ENCODE data around the gene GIPC2. TPM values are rescaled to one million over a fixed set of nuclear protein-coding genes. Genes with fewer than 3 reads are reported as not detected.

The GIPC2 gene
- total and polyA plus RNA-seq, 9 of the 15 experiments (the other 6 are each of a cell fraction or from before 2014, with no cell fraction given) = 0.01 to 0.05 (median 0.04) TPM; not detected in 3

DNA sequence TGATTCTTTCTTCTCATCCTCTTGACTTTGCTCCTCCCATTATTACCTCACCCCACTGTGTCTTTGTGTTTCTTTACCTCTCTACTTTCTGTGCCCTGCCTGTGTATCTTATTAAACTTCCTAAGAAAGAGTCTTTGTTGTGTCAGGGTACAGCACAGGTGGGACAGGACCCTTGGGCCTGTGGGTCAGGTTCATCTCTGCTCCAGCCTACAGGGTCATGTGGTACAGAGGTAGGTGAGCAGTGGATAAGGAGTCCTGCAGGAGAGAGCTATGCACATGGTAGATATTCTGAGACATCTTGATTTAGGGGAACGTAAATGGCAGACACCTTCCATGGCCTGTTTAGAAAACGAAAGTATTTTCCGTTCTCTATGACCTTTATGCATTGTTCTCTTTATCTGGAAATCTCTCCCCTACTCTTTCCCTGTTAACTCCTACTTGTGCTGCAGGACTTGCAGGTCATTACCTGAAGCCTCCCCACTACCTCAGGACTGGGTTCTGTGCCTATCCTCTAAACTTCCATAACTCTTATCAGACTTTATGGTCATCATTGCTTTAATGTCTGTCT lies 9.9 kb downstream of the GIPC2 start (continued):
- TF ChIP-seq PBX2 (CRISPR knock-in tag; IDR thresholded peaks at IDR 0.05; ENCODE audit: low read depth) = no peak
- TF ChIP-seq PBX2 (tag; conservative IDR thresholded peaks at IDR 0.05; ENCODE audit: low read depth) = peak; percentile 14; the same call in 1 of the 2 replicates
- no peak for TF ChIP-seq HOXB6 (CRISPR knock-in tag; IDR thresholded peaks at IDR 0.05; ENCODE audit: borderline replicate concordance)
- no peak for TF ChIP-seq ZNF224 (CRISPR knock-in tag; IDR thresholded peaks at IDR 0.05)
- no peak for TF ChIP-seq E2F3 (CRISPR knock-in tag; IDR thresholded peaks at IDR 0.05)
- no peak for TF ChIP-seq FOXK1 (CRISPR knock-in tag; IDR thresholded peaks at IDR 0.05; ENCODE audit: borderline replicate concordance)
- no peak for TF ChIP-seq ASH1L (IDR thresholded peaks at IDR 0.05; ENCODE audit: borderline replicate concordance, low read depth, partially characterized antibody)
- TF ChIP-seq NR2C1 (IDR thresholded peaks at IDR 0.05) = peak; percentile 21; the same call in 1 of the 2 replicates
- peak; percentile 71 for TF ChIP-seq NR2C1 (tag; IDR thresholded peaks at IDR 0.05)
- no peak for TF ChIP-seq ESRRB (CRISPR knock-in tag; IDR thresholded peaks at IDR 0.05; ENCODE audit: borderline replicate concordance)
- no peak for TF ChIP-seq PTRF (tag; IDR thresholded peaks at IDR 0.05)
- TF ChIP-seq TCF7L2 (IDR thresholded peaks at IDR 0.05; ENCODE audit: low read depth, low read length) = no peak
- TF ChIP-seq ELF2 (CRISPR knock-in tag; IDR thresholded peaks at IDR 0.05) = no peak
- no peak for TF ChIP-seq KLF6 (CRISPR knock-in tag; IDR thresholded peaks at IDR 0.05; ENCODE audit: borderline replicate concordance)
- no peak for TF ChIP-seq LARP7 (IDR thresholded peaks at IDR 0.05)
- no peak for TF ChIP-seq ID3 (CRISPR knock-in tag; IDR thresholded peaks at IDR 0.05)
- peak; percentile 76 for TF ChIP-seq ID3 (tag; IDR thresholded peaks at IDR 0.05)
- TF ChIP-seq, protein P1, sequence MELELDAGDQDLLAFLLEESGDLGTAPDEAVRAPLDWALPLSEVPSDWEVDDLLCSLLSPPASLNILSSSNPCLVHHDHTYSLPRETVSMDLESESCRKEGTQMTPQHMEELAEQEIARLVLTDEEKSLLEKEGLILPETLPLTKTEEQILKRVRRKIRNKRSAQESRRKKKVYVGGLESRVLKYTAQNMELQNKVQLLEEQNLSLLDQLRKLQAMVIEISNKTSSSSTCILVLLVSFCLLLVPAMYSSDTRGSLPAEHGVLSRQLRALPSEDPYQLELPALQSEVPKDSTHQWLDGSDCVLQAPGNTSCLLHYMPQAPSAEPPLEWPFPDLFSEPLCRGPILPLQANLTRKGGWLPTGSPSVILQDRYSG (tag; conservative IDR thresholded peaks at IDR 0.05; ENCODE audit: low read depth) = 0 out of 2 replicates have a peak, but pooled peaks have one; percentile 65
- TF ChIP-seq, protein P2, sequence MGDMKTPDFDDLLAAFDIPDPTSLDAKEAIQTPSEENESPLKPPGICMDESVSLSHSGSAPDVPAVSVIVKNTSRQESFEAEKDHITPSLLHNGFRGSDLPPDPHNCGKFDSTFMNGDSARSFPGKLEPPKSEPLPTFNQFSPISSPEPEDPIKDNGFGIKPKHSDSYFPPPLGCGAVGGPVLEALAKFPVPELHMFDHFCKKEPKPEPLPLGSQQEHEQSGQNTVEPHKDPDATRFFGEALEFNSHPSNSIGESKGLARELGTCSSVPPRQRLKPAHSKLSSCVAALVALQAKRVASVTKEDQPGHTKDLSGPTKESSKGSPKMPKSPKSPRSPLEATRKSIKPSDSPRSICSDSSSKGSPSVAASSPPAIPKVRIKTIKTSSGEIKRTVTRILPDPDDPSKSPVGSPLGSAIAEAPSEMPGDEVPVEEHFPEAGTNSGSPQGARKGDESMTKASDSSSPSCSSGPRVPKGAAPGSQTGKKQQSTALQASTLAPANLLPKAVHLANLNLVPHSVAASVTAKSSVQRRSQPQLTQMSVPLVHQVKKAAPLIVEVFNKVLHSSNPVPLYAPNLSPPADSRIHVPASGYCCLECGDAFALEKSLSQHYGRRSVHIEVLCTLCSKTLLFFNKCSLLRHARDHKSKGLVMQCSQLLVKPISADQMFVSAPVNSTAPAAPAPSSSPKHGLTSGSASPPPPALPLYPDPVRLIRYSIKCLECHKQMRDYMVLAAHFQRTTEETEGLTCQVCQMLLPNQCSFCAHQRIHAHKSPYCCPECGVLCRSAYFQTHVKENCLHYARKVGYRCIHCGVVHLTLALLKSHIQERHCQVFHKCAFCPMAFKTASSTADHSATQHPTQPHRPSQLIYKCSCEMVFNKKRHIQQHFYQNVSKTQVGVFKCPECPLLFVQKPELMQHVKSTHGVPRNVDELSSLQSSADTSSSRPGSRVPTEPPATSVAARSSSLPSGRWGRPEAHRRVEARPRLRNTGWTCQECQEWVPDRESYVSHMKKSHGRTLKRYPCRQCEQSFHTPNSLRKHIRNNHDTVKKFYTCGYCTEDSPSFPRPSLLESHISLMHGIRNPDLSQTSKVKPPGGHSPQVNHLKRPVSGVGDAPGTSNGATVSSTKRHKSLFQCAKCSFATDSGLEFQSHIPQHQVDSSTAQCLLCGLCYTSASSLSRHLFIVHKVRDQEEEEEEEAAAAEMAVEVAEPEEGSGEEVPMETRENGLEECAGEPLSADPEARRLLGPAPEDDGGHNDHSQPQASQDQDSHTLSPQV (IDR thresholded peaks at IDR 0.05) = peak; percentile 11; the same call in 1 of the 2 replicates
- TF ChIP-seq EHMT2 (IDR thresholded peaks at IDR 0.05) = no peak

Measured in K562 (cell line).